AG09309 (cell line): ENCODE results near the gene FRMD8.

Source experiments
- DNase-seq: peaks from one replicate; pipeline ENCODE4 v3.0.0-alpha.2; 2010; ENCODE audit warnings: low read depth
- H3K4me3 ChIP-seq: 2 replicates; pipeline ENCODE4 v1.5.1; 2011; ENCODE audit warnings: mild to moderate bottlenecking, low read depth, low read length, moderate library complexity; ENCODE audit not compliant: control insufficient read depth
- CTCF ChIP-seq: IDR thresholded peaks from 2 replicates; pipeline ENCODE4 v1.5.1; 2011; ENCODE audit warnings: mild to moderate bottlenecking, low read depth, low read length, inconsistent platforms; ENCODE audit not compliant: insufficient read depth, control insufficient read depth; ENCODE audit errors: missing control alignments

FRMD8 gene

GRCh38 chr11:65392186-65392829 lies 5.9 kb downstream of the FRMD8 start:
- no peak overlapping the region for H3K4me3 ChIP-seq
- TF ChIP-seq CTCF: no peak
- DNase-seq: no peak

- TF ChIP-seq CTCF: no peak
- DNase-seq: no peak
- H3K4me3 ChIP-seq: no peak overlapping the region
These were observed 6.5 kb downstream of the FRMD8 start for GRCh38 chr11:65392899-65393298.

- no peak for TF ChIP-seq CTCF
- no peak for DNase-seq
- no peak overlapping the region for H3K4me3 ChIP-seq
These were observed 7.2 kb downstream of the FRMD8 start for GRCh38 chr11:65393513-65394079.

GRCh38 chr11:65394125-65394536 lies 7.7 kb downstream of the FRMD8 start:
- H3K4me3 ChIP-seq: no peak overlapping the region
- DNase-seq: no peak
- TF ChIP-seq CTCF: no peak

- TF ChIP-seq CTCF: no peak
These were observed 9.6 kb downstream of the FRMD8 start for GRCh38 chr11:65395961-65396530.

GRCh38 chr11:65396769-65397745 lies 10.6 kb downstream of the FRMD8 start:
- TF ChIP-seq CTCF: no peak
- DNase-seq: no peak

More at GRCh38 chr11:65395961-65396530, 9.6 kb downstream of the FRMD8 start:
- H3K4me3 ChIP-seq: no peak overlapping the region
- DNase-seq: no peak

More at GRCh38 chr11:65396769-65397745, 10.6 kb downstream of the FRMD8 start:
- H3K4me3 ChIP-seq: no peak overlapping the region
